Activated CD8-positive, alpha-beta memory T cell treated with anti-CD3 and anti-CD28 coated beads for 48 hours (primary cell): ENCODE results near the gene NELFCD.

ENCODE experiments used
- DNase-seq, 3 experiments: peaks; one replicate each; pipeline ENCODE4 v3.0.0-alpha.2; 2020; ENCODE audit warnings: low read depth in 2 of 3, low spot score in 2 of 3

NELFCD gene

GRCh38 chr20:58993332-58994248, 12.5 kb downstream of the NELFCD start:
- no peak for DNase-seq

GRCh38 chr20:58994390-58995159, 13.5 kb downstream of the NELFCD start:
- no peak for DNase-seq

GRCh38 chr20:58995461-58996225, 14.6 kb downstream of the NELFCD start:
- DNase-seq: no peak

GRCh38 chr20:58996226-58996611, 15.2 kb downstream of the NELFCD start:
- no peak for DNase-seq

GRCh38 chr20:58997141-58997770, 16.2 kb downstream of the NELFCD start:
- DNase-seq: no peak

GRCh38 chr20:58998656-58999055, 17.6 kb downstream of the NELFCD start:
- DNase-seq: no peak

- DNase-seq: no peak
These were observed 19.3 kb downstream of the NELFCD start for GRCh38 chr20:59000326-59000725.

- DNase-seq: no peak
These were observed 20.0 kb downstream of the NELFCD start for GRCh38 chr20:59001068-59001448.

- DNase-seq: no peak
These were observed 20.6 kb downstream of the NELFCD start for GRCh38 chr20:59001449-59002171.

- DNase-seq: no peak
These were observed 21.3 kb downstream of the NELFCD start for GRCh38 chr20:59002388-59002787.

GRCh38 chr20:59002874-59003399, 21.9 kb downstream of the NELFCD start:
- DNase-seq: no peak

GRCh38 chr20:59003836-59004492, 22.9 kb downstream of the NELFCD start:
- DNase-seq: no peak

GRCh38 chr20:59004493-59004762, 23.4 kb downstream of the NELFCD start:
- DNase-seq: no peak

- no peak for DNase-seq
These were observed 23.9 kb downstream of the NELFCD start for GRCh38 chr20:59004763-59005522.

- DNase-seq: no peak
These were observed 24.6 kb downstream of the NELFCD start for GRCh38 chr20:59005523-59006166.

- no peak for DNase-seq
These were observed 25.3 kb downstream of the NELFCD start for GRCh38 chr20:59006167-59006863.

- DNase-seq: peak in 1 of 3 experiments; percentile 29
These were observed 26.0 kb downstream of the NELFCD start, which contains the start of gene CTSZ for GRCh38 chr20:59006864-59007664. CTSZ (minus strand) TSS chr20:59007254; CDS start chr20:59007128, 126 bp downstream.
